CD4-positive, alpha-beta T cell treated with Interleukin-15 for 4 hours (primary cell): ENCODE data around the gene SMYD3.

Source experiments
- DNase-seq: peaks from one replicate; pipeline ENCODE4 v3.0.0-alpha.2; 2020; ENCODE audit warnings: low spot score

Gene SMYD3

GRCh38 chr1:246069581-246069980, 437.5 kb downstream of the SMYD3 start:
- no peak for DNase-seq

- DNase-seq = no peak
Measured at GRCh38 chr1:246068619-246069509, 438.2 kb downstream of the SMYD3 start.

GRCh38 chr1:246068217-246068512, 438.9 kb downstream of the SMYD3 start:
- no peak for DNase-seq

- no peak for DNase-seq
Measured at GRCh38 chr1:246067432-246068216, 439.5 kb downstream of the SMYD3 start.

GRCh38 chr1:246066573-246066972, 440.5 kb downstream of the SMYD3 start:
- no peak for DNase-seq

- DNase-seq = no peak
Measured at GRCh38 chr1:246065592-246065991, 441.5 kb downstream of the SMYD3 start.

GRCh38 chr1:246064891-246065290, 442.2 kb downstream of the SMYD3 start:
- DNase-seq = no peak

GRCh38 chr1:246063013-246063616, 444.0 kb downstream of the SMYD3 start:
- DNase-seq = no peak

GRCh38 chr1:246058466-246058865, 448.6 kb downstream of the SMYD3 start:
- no peak for DNase-seq

- no peak for DNase-seq
Measured at GRCh38 chr1:246052603-246053002, 454.5 kb downstream of the SMYD3 start.

GRCh38 chr1:246051909-246052518, 455.1 kb downstream of the SMYD3 start:
- no peak for DNase-seq

- DNase-seq = no peak
Measured at GRCh38 chr1:246048693-246049092, 458.4 kb downstream of the SMYD3 start.

- DNase-seq = no peak
Measured at GRCh38 chr1:246043556-246043955, 463.5 kb downstream of the SMYD3 start.

- DNase-seq = no peak
Measured at GRCh38 chr1:246041360-246041759, 465.7 kb downstream of the SMYD3 start.

- DNase-seq = no peak
Measured at GRCh38 chr1:246040200-246040890, 466.7 kb downstream of the SMYD3 start.

- no peak for DNase-seq
Measured at GRCh38 chr1:246039584-246039983, 467.5 kb downstream of the SMYD3 start.

- DNase-seq = no peak
Measured at GRCh38 chr1:246037832-246038231, 469.2 kb downstream of the SMYD3 start.

- no peak for DNase-seq
Measured at GRCh38 chr1:246036175-246036574, 470.9 kb downstream of the SMYD3 start.

GRCh38 chr1:246035060-246035541, 472.0 kb downstream of the SMYD3 start:
- no peak for DNase-seq

- DNase-seq = no peak
Measured at GRCh38 chr1:246034630-246035029, 472.4 kb downstream of the SMYD3 start.

GRCh38 chr1:246032984-246033383, 474.1 kb downstream of the SMYD3 start:
- no peak for DNase-seq
